Stomach (tissue), 4 donors: ENCODE results near the gene BCL2.

ENCODE experiments used
- POLR2A ChIP-seq, 4 donors: fragments of 450-650 bp; IDR thresholded peaks; one replicate each; pipeline ENCODE4 v1.6.1; 2016; ENCODE audit warnings: antibody characterized with exemption in 4 of 4, control low read depth in 2 of 4, mild to moderate bottlenecking in 1 of 4, moderate library complexity in 1 of 4
- TF ChIP-seq, protein P1 (sequence below), 7 experiments: fragments of 450-650 bp in 4 of 7; fragments of 200-600 bp in 3 of 7; sonication (generic) in 3 of 7; IDR thresholded peaks; one replicate each; pipeline ENCODE4 v1.5.1; 2016 to 2019; ENCODE audit warnings: antibody characterized with exemption in 7 of 7, control low read depth in 2 of 7, mild to moderate bottlenecking in 1 of 7

GRCh38 chr18:63198098-63198760, 121.3 kb downstream of the BCL2 start:
- no peak for TF ChIP-seq POLR2A (IDR thresholded peaks at IDR 0.05)
- TF ChIP-seq, protein P1, sequence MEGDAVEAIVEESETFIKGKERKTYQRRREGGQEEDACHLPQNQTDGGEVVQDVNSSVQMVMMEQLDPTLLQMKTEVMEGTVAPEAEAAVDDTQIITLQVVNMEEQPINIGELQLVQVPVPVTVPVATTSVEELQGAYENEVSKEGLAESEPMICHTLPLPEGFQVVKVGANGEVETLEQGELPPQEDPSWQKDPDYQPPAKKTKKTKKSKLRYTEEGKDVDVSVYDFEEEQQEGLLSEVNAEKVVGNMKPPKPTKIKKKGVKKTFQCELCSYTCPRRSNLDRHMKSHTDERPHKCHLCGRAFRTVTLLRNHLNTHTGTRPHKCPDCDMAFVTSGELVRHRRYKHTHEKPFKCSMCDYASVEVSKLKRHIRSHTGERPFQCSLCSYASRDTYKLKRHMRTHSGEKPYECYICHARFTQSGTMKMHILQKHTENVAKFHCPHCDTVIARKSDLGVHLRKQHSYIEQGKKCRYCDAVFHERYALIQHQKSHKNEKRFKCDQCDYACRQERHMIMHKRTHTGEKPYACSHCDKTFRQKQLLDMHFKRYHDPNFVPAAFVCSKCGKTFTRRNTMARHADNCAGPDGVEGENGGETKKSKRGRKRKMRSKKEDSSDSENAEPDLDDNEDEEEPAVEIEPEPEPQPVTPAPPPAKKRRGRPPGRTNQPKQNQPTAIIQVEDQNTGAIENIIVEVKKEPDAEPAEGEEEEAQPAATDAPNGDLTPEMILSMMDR (IDR thresholded peaks at IDR 0.05): no peak
